Stomach (tissue), 9 donors: ENCODE measurements around the gene CLIC1. TPM values are rescaled to one million over a fixed set of nuclear protein-coding genes. Genes with fewer than 3 reads are reported as not detected.

ENCODE experiments used
- DNase-seq, 2 donors: peaks; one replicate each; pipeline versions ENCODE4 v3.0.0 to v3.0.0-alpha.2; 2013 to 2019
- H3K27ac ChIP-seq, 5 donors: fragments of 200-600 bp in 4 of 5; sonication (generic) in 4 of 5; one replicate each; pipeline ENCODE4 v1.5.1; 2013 to 2019; ENCODE audit warnings: mild to moderate bottlenecking in 1 of 5, moderate library complexity in 1 of 5
- H3K27me3 ChIP-seq, 3 donors: fragments of 200-600 bp; sonication (generic); one replicate each; pipeline ENCODE4 v1.5.1; 2017 to 2019; ENCODE audit warnings: mixed run types in 1 of 3
- H3K36me3 ChIP-seq, 4 donors: fragments of 200-600 bp; sonication (generic); 1 replicate in 3 of 4; 2 replicates in 1 of 4; pipeline ENCODE4 v1.5.1; 2016 to 2019
- H3K4me1 ChIP-seq, 4 donors: fragments of 200-600 bp; sonication (generic); one replicate each; pipeline ENCODE4 v1.5.1; 2016 to 2019
- H3K4me3 ChIP-seq, 4 donors: fragments of 200-600 bp; sonication (generic) in 3 of 4; one replicate each; pipeline ENCODE4 v1.5.1; 2016 to 2019; ENCODE audit warnings: mild to moderate bottlenecking in 1 of 4
- H3K9me3 ChIP-seq, 4 donors: fragments of 200-600 bp; sonication (generic); one replicate each; pipeline ENCODE4 v1.5.1; 2016 to 2019
- CTCF ChIP-seq, 7 experiments: fragments of 450-650 bp in 4 of 7; fragments of 200-600 bp in 3 of 7; sonication (generic) in 3 of 7; IDR thresholded peaks; one replicate each; pipeline ENCODE4 v1.5.1; 2016 to 2019; ENCODE audit warnings: antibody characterized with exemption in 7 of 7, control low read depth in 2 of 7, mild to moderate bottlenecking in 1 of 7
- EP300 ChIP-seq: sonication (generic); formaldehyde crosslinking; IDR thresholded peaks from one replicate; pipeline ENCODE4 v1.6.1; 2017; ENCODE audit warnings: antibody characterized with exemption
- POLR2A ChIP-seq, 4 donors: fragments of 450-650 bp; IDR thresholded peaks; one replicate each; pipeline ENCODE4 v1.6.1; 2016; ENCODE audit warnings: antibody characterized with exemption in 4 of 4, control low read depth in 2 of 4, mild to moderate bottlenecking in 1 of 4, moderate library complexity in 1 of 4
- POLR2AphosphoS5 ChIP-seq, 3 donors: sonication (generic); formaldehyde crosslinking; IDR thresholded peaks; one replicate each; pipeline ENCODE4 v1.6.1; 2016; ENCODE audit warnings: antibody characterized with exemption in 3 of 3
- WGBS, 5 donors: extraction: QIAGEN DNeasy Blood & Tissue Kit in 3 of 5; methylation state at CpG; one replicate each; pipeline versions ENCODE4 v1.1.5 to v1.1.7; 2013 to 2018; 5-methylcytosine and 5-hydroxymethylcytosine counted together
- intact Hi-C: fragments of 100-400 bp; cut with DNase I; formaldehyde crosslinking; loops from one replicate; pipeline ENCODE4 v1.15.1; 2023; ENCODE audit warnings: low total_unique reads
- polyA plus RNA-seq, 3 donors: library from polyadenylated mRNA; stranded (reverse); fragments of 200-250 nt; gene quantifications; one replicate each; pipeline ENCODE4 v1.2.3, GENCODE V29; 2013
- total RNA-seq, 5 donors: library from RNA; depleted of rRNA; stranded (reverse); fragments of >200 nt; gene quantifications; one replicate each; pipeline versions ENCODE4 v1.1.0 to v1.2.3, GENCODE V29; 2014 to 2016
- donor health status: healthy with polysubstance abuse.
- donor health status: Bipolar disorder and iron deficiency.
- donor health status: healthy.

Gene CLIC1
- total and polyA plus RNA-seq, 8 donors = 33.8 to 597 (median 278) TPM

DNA sequence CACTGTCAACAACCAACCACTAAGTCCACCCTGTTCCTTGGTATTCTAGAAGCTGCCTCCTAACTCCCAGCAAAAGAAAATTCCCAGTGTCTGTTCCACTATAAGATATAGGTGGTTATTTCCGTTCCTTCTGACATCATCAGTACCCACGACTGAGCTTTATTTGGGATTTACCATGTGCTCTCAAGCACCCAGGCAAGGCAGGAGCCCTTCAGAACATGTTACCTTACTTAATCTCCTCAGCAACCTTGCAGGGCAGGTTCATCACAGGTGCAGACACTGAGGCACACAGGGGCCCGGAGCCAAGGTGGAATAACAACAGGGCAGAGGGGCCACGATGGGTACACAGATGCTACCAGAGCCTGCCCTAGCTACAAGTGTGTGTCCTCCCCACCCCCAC lies 44.0 kb downstream of the CLIC1 start:
- Histone ChIP-seq H3K9me3 (no peaks in the 10 kb centered on the region), H3K4me3 (no peak overlapping the region), H3K27me3 (no peaks in the 10 kb centered on the region), H3K36me3 (peaks cover 84 to 100% (median 100%) of the 10 kb centered on the region in 4 donors), H3K27ac (no peak overlapping the region), H3K4me1 (peaks cover 4 to 20% (median 12%) of the 10 kb centered on the region in 4 donors)
- intact Hi-C loops = no loop called here
- TF ChIP-seq POLR2A (IDR thresholded peaks at IDR 0.05) (no peak), EP300 (no peak)
- 71 to 83% (median 78%) methylated on average over 4 of the region's 4 CpGs for WGBS, 5 donors
- no peak for DNase-seq

- peaks cover 87 to 100% (median 100%) of the 10 kb centered on the region in 4 donors for H3K36me3 ChIP-seq
- H3K4me1 ChIP-seq = peaks cover 4 to 20% (median 12%) of the 10 kb centered on the region in 4 donors
- intact Hi-C loops = no loop called here
- TF ChIP-seq POLR2AphosphoS5 (IDR thresholded peaks at IDR 0.05) (no peak), POLR2A (IDR thresholded peaks at IDR 0.05) (no peak), EP300 (no peak), CTCF (IDR thresholded peaks at IDR 0.05) (no peak)
- no peaks in the 10 kb centered on the region for H3K27me3 ChIP-seq
- H3K4me3 ChIP-seq = no peak overlapping the region
- no peak for DNase-seq
- 91 to 95% (median 93%) methylated on average over 6 to 12 of the region's 12 CpGs for WGBS, 5 donors
- no peak overlapping the region for H3K27ac ChIP-seq
- no peaks in the 10 kb centered on the region for H3K9me3 ChIP-seq
These were observed 44.7 kb downstream of the CLIC1 start for GRCh38 chr6:31691564-31692108.

- no peaks in the 10 kb centered on the region for H3K9me3 ChIP-seq
- intact Hi-C loops = no loop called here
- no peak for TF ChIP-seq CTCF (IDR thresholded peaks at IDR 0.05)
- TF ChIP-seq POLR2AphosphoS5 (IDR thresholded peaks at IDR 0.05) = no peak
- TF ChIP-seq EP300 = no peak
- TF ChIP-seq POLR2A (IDR thresholded peaks at IDR 0.05) = no peak
These were observed 45.3 kb downstream of the CLIC1 start for GRCh38 chr6:31691078-31691463.

GRCh38 chr6:31690231-31691077 lies 45.9 kb downstream of the CLIC1 start:
- peak; percentile 37 to 76 for DNase-seq
- WGBS, 5 donors = 33 to 54% (median 39%) methylated on average over 10 of the region's 10 CpGs
- peaks cover 81 to 100% (median 100%) of the 10 kb centered on the region in 4 donors for H3K36me3 ChIP-seq

More at GRCh38 chr6:31691078-31691463, 45.3 kb downstream of the CLIC1 start:
- Histone ChIP-seq H3K36me3 (peaks cover 86 to 100% (median 100%) of the 10 kb centered on the region in 4 donors), H3K27me3 (no peaks in the 10 kb centered on the region), H3K4me1 (peaks cover 4 to 20% (median 12%) of the 10 kb centered on the region in 4 donors), H3K4me3 (no peak overlapping the region), H3K27ac (peak overlapping the region in 4 of 5 donors; percentile 25 to 72 (median 27))
- WGBS, 5 donors = 83 to 89% (median 87%) methylated on average over 6 of the region's 6 CpGs
- no peak for DNase-seq

More at GRCh38 chr6:31690231-31691077, 45.9 kb downstream of the CLIC1 start:
- Histone ChIP-seq H3K9me3 (no peaks in the 10 kb centered on the region), H3K27me3 (no peaks in the 10 kb centered on the region), H3K4me3 (no peak overlapping the region), H3K4me1 (peaks cover 4 to 20% (median 12%) of the 10 kb centered on the region in 4 donors), H3K27ac (peak overlapping the region; percentile 3 to 72 (median 26))
- intact Hi-C loops = no loop called here
- TF ChIP-seq CTCF (IDR thresholded peaks at IDR 0.05) (no peak), EP300 (no peak), POLR2AphosphoS5 (IDR thresholded peaks at IDR 0.05) (peak in 1 of 3 donors; percentile 8), POLR2A (IDR thresholded peaks at IDR 0.05) (no peak)
